ENCODE data around the gene MMP11.

The MMP11 gene

GRCh38 chr22:23762842-23763578, 9.6 kb upstream of the MMP11 start, which contains the start of gene C22orf15:
Gene C22orf15 (plus strand): TSS chr22:23762990. CDS start chr22:23763307, 317 bp downstream.
- no peak for DNase-seq

- DNase-seq: peak; percentile 43 to 54
These were observed 9.1 kb upstream of the MMP11 start for GRCh38 chr22:23763579-23763945.

- DNase-seq: no peak
These were observed 8.7 kb upstream of the MMP11 start for GRCh38 chr22:23763954-23764353.

- no peak for DNase-seq
These were observed 7.5 kb upstream of the MMP11 start for GRCh38 chr22:23764899-23765881.

- no peak for DNase-seq
These were observed 5.4 kb upstream of the MMP11 start for GRCh38 chr22:23767303-23767672.

GRCh38 chr22:23767673-23768548, 4.7 kb upstream of the MMP11 start, which contains the start of gene CHCHD10:
Gene CHCHD10 (minus strand): TSS chr22:23767972. CDS start chr22:23767874, 98 bp downstream.
- peak; percentile 67 to 73 for DNase-seq

- no peak for DNase-seq
These were observed 3.2 kb upstream of the MMP11 start for GRCh38 chr22:23769321-23769965.

GRCh38 chr22:23772315-23772648, 367 bp upstream of the MMP11 start:
- DNase-seq: no peak

- no peak for DNase-seq
These were observed 949 bp downstream of the MMP11 start for GRCh38 chr22:23773483-23774113.

GRCh38 chr22:23774114-23774921, 1.7 kb downstream of the MMP11 start:
- DNase-seq: no peak

- no peak for DNase-seq
These were observed 2.3 kb downstream of the MMP11 start for GRCh38 chr22:23774922-23775436.

GRCh38 chr22:23775779-23776375, 3.2 kb downstream of the MMP11 start:
- DNase-seq: no peak

GRCh38 chr22:23777776-23778576, 5.3 kb downstream of the MMP11 start:
- DNase-seq: no peak

- no peak for DNase-seq
These were observed 5.9 kb downstream of the MMP11 start for GRCh38 chr22:23778577-23778900.

GRCh38 chr22:23779083-23779482, 6.4 kb downstream of the MMP11 start:
- no peak for DNase-seq

- DNase-seq: no peak
These were observed 7.1 kb downstream of the MMP11 start for GRCh38 chr22:23779731-23780130.

GRCh38 chr22:23780146-23780748, 7.6 kb downstream of the MMP11 start:
- DNase-seq: no peak

GRCh38 chr22:23781065-23781464, 8.4 kb downstream of the MMP11 start:
- DNase-seq: no peak

All from activated CD4-positive, alpha-beta T cell treated with anti-CD3 and anti-CD28 coated beads for 4 hours (primary cell).